B cell (primary cell): ENCODE data around the gene SEC63. TPM values are rescaled to one million over a fixed set of nuclear protein-coding genes. Genes with fewer than 3 reads are reported as not detected.

Experiments used
- ATAC-seq: fragments of 200-7000 bp; cut with Tn5 transposase; one replicate; pipeline ENCODE4 v1.10.0; 2021; ENCODE audit warnings: low read depth, mild to moderate bottlenecking, moderate number of reproducible peaks, moderate library complexity
- CTCF ChIA-PET: fragments of 350-600 bp; sonication (Branson Sonifier 250); formaldehyde crosslinking; loops from one replicate; lab custom pipeline; 2021; ENCODE audit warnings: antibody characterized with exemption, inconsistent platforms; lab: Charles Lee
- POLR2A ChIA-PET: fragments of 350-600 bp; sonication (Branson Sonifier 250); formaldehyde crosslinking; loops from one replicate; lab custom pipeline; 2021; ENCODE audit warnings: antibody characterized with exemption; lab: Charles Lee
- DNase-seq: peaks from one replicate; pipeline ENCODE4 v3.0.0; 2013
- H2AFZ ChIP-seq: 2 replicates; pipeline ENCODE4 v1.6.1; 2012; ENCODE audit warnings: mild to moderate bottlenecking, low read depth, low read length; ENCODE audit not compliant: insufficient read depth, poor library complexity, severe bottlenecking
- H3K27ac ChIP-seq, 2 donors: 1 replicate in 1 of 2; 2 replicates in 1 of 2; pipeline ENCODE4 v1.5.1; 2012 to 2013; ENCODE audit warnings: low read length in 2 of 2, mild to moderate bottlenecking in 2 of 2, moderate library complexity in 1 of 2
- H3K27me3 ChIP-seq, 4 experiments: fragments of 200-600 bp in 1 of 4; sonication (generic) in 1 of 4; replicated peaks in 1 of 4; 1 replicate in 2 of 4; 2 replicates in 2 of 4; pipeline versions ENCODE4 v1.6.1 to v1.7.0; 2013 to 2016; ENCODE audit warnings: low read length in 3 of 4, mild to moderate bottlenecking in 2 of 4, mixed read lengths in 1 of 4, moderate library complexity in 1 of 4; ENCODE audit not compliant: insufficient read depth in 4 of 4, control insufficient read depth in 3 of 4; ENCODE audit errors: control extremely low read depth in 1 of 4
- H3K36me3 ChIP-seq, 2 experiments: replicated peaks in 1 of 2; 1 replicate in 1 of 2; 2 replicates in 1 of 2; pipeline versions ENCODE4 v1.6.1 to v1.7.1; 2013; ENCODE audit warnings: low read length in 1 of 2; ENCODE audit not compliant: insufficient read depth in 2 of 2, control insufficient read depth in 1 of 2; ENCODE audit errors: control extremely low read depth in 1 of 2, extremely low read depth in 1 of 2
- H3K4me1 ChIP-seq, 2 donors: fragments of 200-600 bp in 1 of 2; sonication (generic) in 1 of 2; 1 replicate in 1 of 2; 2 replicates in 1 of 2; pipeline versions ENCODE4 v1.5.1 to v1.6.1; 2013 to 2017; ENCODE audit warnings: low read length in 2 of 2; ENCODE audit not compliant: control insufficient read depth in 2 of 2, insufficient read depth in 2 of 2
- H3K4me2 ChIP-seq: replicated peaks from 2 replicates; pipeline ENCODE3; 2012; ENCODE audit warnings: mild to moderate bottlenecking, low read depth, low read length; ENCODE audit not compliant: poor library complexity, severe bottlenecking
- H3K4me3 ChIP-seq, 5 experiments: fragments of 200-600 bp in 1 of 5; sonication (generic) in 1 of 5; 1 replicate in 3 of 5; 2 replicates in 2 of 5; pipeline versions ENCODE4 v1.5.1 to v1.7.0; 2011 to 2016; ENCODE audit warnings: low read length in 4 of 5, mild to moderate bottlenecking in 4 of 5, low read depth in 2 of 5, control low read depth in 1 of 5, moderate library complexity in 1 of 5; ENCODE audit not compliant: insufficient read depth in 1 of 5; ENCODE audit errors: control extremely low read depth in 1 of 5, extremely low read depth in 1 of 5
- H3K79me2 ChIP-seq: fragments of 200-600 bp; sonication (generic); one replicate; pipeline ENCODE4 v1.6.0; 2016; ENCODE audit warnings: low read length; ENCODE audit not compliant: control insufficient read depth, insufficient read depth
- H3K9ac ChIP-seq: fragments of 200-600 bp; sonication (generic); 2 replicates; pipeline ENCODE4 v1.6.1; 2017; ENCODE audit warnings: mild to moderate bottlenecking, low read length, moderate library complexity
- H3K9me3 ChIP-seq, 3 donors: one replicate each; pipeline versions ENCODE4 v1.6.1 to v1.7.1; 2013; ENCODE audit warnings: low read length in 2 of 3; ENCODE audit not compliant: control insufficient read depth in 2 of 3, insufficient read depth in 1 of 3; ENCODE audit errors: control extremely low read depth in 1 of 3
- H4K20me1 ChIP-seq: 2 replicates; pipeline ENCODE4 v1.6.0; 2012; ENCODE audit warnings: mild to moderate bottlenecking, low read length; ENCODE audit not compliant: insufficient read depth, control insufficient read depth, poor library complexity, severe bottlenecking
- H3K27ac Mint-ChIP-seq: one replicate; pipeline ENCODE4 v1.8.0; 2021; ENCODE audit warnings: mixed read lengths
- H3K27me3 Mint-ChIP-seq: one replicate; pipeline ENCODE4 v1.8.0; 2021; ENCODE audit warnings: mixed read lengths
- H3K4me1 Mint-ChIP-seq: one replicate; pipeline ENCODE4 v1.8.0; 2021; ENCODE audit warnings: mixed read lengths
- H3K4me3 Mint-ChIP-seq: one replicate; pipeline ENCODE4 v1.8.0; 2021; ENCODE audit warnings: mixed read lengths
- H3K9me3 Mint-ChIP-seq: one replicate; pipeline ENCODE4 v1.8.0; 2022; ENCODE audit warnings: mixed read lengths; ENCODE audit not compliant: insufficient read depth
- CTCF ChIP-seq: fragments of 200-600 bp; IDR thresholded peaks from one replicate; pipeline ENCODE4 v1.8.0; 2022; ENCODE audit warnings: antibody characterized with exemption, mild to moderate bottlenecking
- EZH2 ChIP-seq: IDR thresholded peaks from 2 replicates; pipeline ENCODE4 v1.6.1; 2012; ENCODE audit warnings: borderline replicate concordance, low read depth, mild to moderate bottlenecking, moderate library complexity, low read length; ENCODE audit not compliant: insufficient read depth, poor library complexity, severe bottlenecking
- WGBS: methylation state at CpG from one replicate; pipeline ENCODE4 v1.1.5; 2013; ENCODE audit warnings: missing lambda C conversion rate; ENCODE audit not compliant: insufficient coverage; 5-methylcytosine and 5-hydroxymethylcytosine counted together
- intact Hi-C: fragments of 100-400 bp; cut with micrococcal nuclease; formaldehyde crosslinking; loops from one replicate; pipeline ENCODE4 v1.10.0; 2022
- polyA plus RNA-seq: library from polyadenylated mRNA; depleted of rRNA; stranded (reverse); fragments of >200 nt; gene quantifications from 2 replicates; pipeline ENCODE4 v1.2.3, GENCODE V29; 2012
- total RNA-seq, 2 donors: library from RNA; stranded (reverse); fragments of 120-200 nt in 1 of 2; gene quantifications; 1 replicate in 1 of 2; 2 replicates in 1 of 2; pipeline versions ENCODE4 v1.2.3 to v1.2.4, GENCODE V29; 2013 to 2022

The SEC63 gene
- total and polyA plus RNA-seq, 2 donors (not counting 1 experiment from before 2014, with no cell fraction given): 12.5 to 79.5 TPM

- Histone ChIP-seq H3K9me3 (no peaks in the 10 kb centered on the region), H3K79me2 (no peaks in the 10 kb centered on the region), H3K27ac (no peak overlapping the region), H3K4me1 (no peaks in the 10 kb centered on the region), H4K20me1 (no peaks in the 10 kb centered on the region), H2AFZ (no peak overlapping the region), H3K4me2 (no peak overlapping the region), H3K27me3 (peaks cover 0 to 3% (median 0%) of the 10 kb centered on the region in 4 experiments), H3K9ac (no peak overlapping the region), H3K4me3 (no peak overlapping the region), H3K36me3 (no peaks in the 10 kb centered on the region)
- no peak overlapping the region for H3K4me3 Mint-ChIP-seq
- ATAC-seq (no peak), DNase-seq (no peak)
- no peaks in the 10 kb centered on the region for H3K9me3 Mint-ChIP-seq
- CTCF ChIA-PET: interaction anchor here (0.6 kb wide), 1 partner anchor 96 kb away, joined by 6 read pairs; no protein-coding TSS in a partner anchor
- WGBS: no CpG with 5 or more reads among the region's 4 CpGs
- POLR2A ChIA-PET: no interaction called here
- H3K27ac Mint-ChIP-seq: no peak overlapping the region
- no peak for TF ChIP-seq CTCF
- TF ChIP-seq EZH2: no peak
- intact Hi-C loops: loop anchor here (5.0 kb wide), 1 partner anchor 543 kb away; no protein-coding TSS in a partner anchor
- no peaks in the 10 kb centered on the region for H3K4me1 Mint-ChIP-seq
- peaks cover 14% of the 10 kb centered on the region for H3K27me3 Mint-ChIP-seq
These were observed 25.8 kb upstream of the SEC63 start for GRCh38 chr6:107983811-107984210.

GRCh38 chr6:107982486-107982885, 24.5 kb upstream of the SEC63 start:
- Histone ChIP-seq H3K79me2 (no peaks in the 10 kb centered on the region), H3K4me2 (no peak overlapping the region), H3K4me1 (no peaks in the 10 kb centered on the region), H3K27ac (no peak overlapping the region), H4K20me1 (no peaks in the 10 kb centered on the region), H3K27me3 (peaks cover 0 to 3% (median 0%) of the 10 kb centered on the region in 4 experiments), H3K9ac (no peak overlapping the region), H3K9me3 (no peaks in the 10 kb centered on the region), H3K4me3 (no peak overlapping the region), H2AFZ (no peak overlapping the region), H3K36me3 (no peaks in the 10 kb centered on the region)
- no peaks in the 10 kb centered on the region for H3K4me1 Mint-ChIP-seq
- ATAC-seq: no peak
- 100% methylated on average over 1 of the region's 1 CpG for WGBS
- H3K27ac Mint-ChIP-seq: no peak overlapping the region
- DNase-seq: no peak
- peaks cover 14% of the 10 kb centered on the region for H3K27me3 Mint-ChIP-seq
- CTCF ChIA-PET: no interaction called here
- no peak overlapping the region for H3K4me3 Mint-ChIP-seq
- H3K9me3 Mint-ChIP-seq: no peaks in the 10 kb centered on the region
- intact Hi-C loops: loop anchor here (5.0 kb wide), 1 partner anchor 545 kb away; no protein-coding TSS in a partner anchor
- POLR2A ChIA-PET: no interaction called here
- TF ChIP-seq EZH2 (no peak), CTCF (no peak)
